Osteoblast (primary cell): ENCODE data around the gene SLC10A3. TPM values are rescaled to one million over a fixed set of nuclear protein-coding genes. Genes with fewer than 3 reads are reported as not detected.

Experiments
- DNase-seq: peaks from one replicate; pipeline ENCODE4 v3.0.0; 2011; ENCODE audit warnings: low spot score, mixed read lengths; ENCODE audit not compliant: insufficient read length; ENCODE audit errors: missing footprints
- H2AFZ ChIP-seq: 2 replicates; pipeline ENCODE4 v1.6.0; 2011; ENCODE audit warnings: mild to moderate bottlenecking, low read length
- H3K27ac ChIP-seq: 2 replicates; pipeline ENCODE4 v1.5.1; 2011; ENCODE audit warnings: mild to moderate bottlenecking, low read depth, low read length, moderate library complexity
- H3K27me3 ChIP-seq: 2 replicates; pipeline ENCODE4 v1.6.0; 2012; ENCODE audit warnings: mild to moderate bottlenecking, control low read depth, inconsistent platforms, low read length, moderate library complexity; ENCODE audit not compliant: insufficient read depth
- H3K36me3 ChIP-seq: 2 replicates; pipeline ENCODE4 v1.5.1; 2011; ENCODE audit warnings: mild to moderate bottlenecking, low read length, control low read depth, moderate library complexity; ENCODE audit not compliant: insufficient read depth
- H3K4me1 ChIP-seq: 2 replicates; pipeline ENCODE4 v1.5.1; 2011; ENCODE audit warnings: mild to moderate bottlenecking, low read length, control low read depth, moderate library complexity; ENCODE audit not compliant: insufficient read depth
- H3K4me2 ChIP-seq: 2 replicates; pipeline ENCODE4 v1.6.0; 2011; ENCODE audit warnings: mild to moderate bottlenecking, low read length; ENCODE audit not compliant: insufficient read depth
- H3K4me3 ChIP-seq: fragments of 200-600 bp; sonication (generic); 3 replicates; pipeline ENCODE4 v1.5.1; 2012; ENCODE audit warnings: mild to moderate bottlenecking, low read length, inconsistent platforms; ENCODE audit not compliant: insufficient read depth
- H3K79me2 ChIP-seq: 2 replicates; pipeline ENCODE4 v1.6.0; 2012; ENCODE audit warnings: mild to moderate bottlenecking, low read length, control low read depth, inconsistent platforms; ENCODE audit not compliant: insufficient read depth
- H3K9me3 ChIP-seq: 2 replicates; pipeline ENCODE4 v1.5.1; 2011; ENCODE audit warnings: low read depth, low read length, control low read depth
- H4K20me1 ChIP-seq: 2 replicates; pipeline ENCODE4 v1.6.0; 2012; ENCODE audit warnings: mild to moderate bottlenecking, low read length, control low read depth; ENCODE audit not compliant: insufficient read depth
- CTCF ChIP-seq: IDR thresholded peaks from 2 replicates; pipeline ENCODE4 v1.5.1; 2011; ENCODE audit warnings: mild to moderate bottlenecking, low read depth, low read length, moderate library complexity; ENCODE audit errors: extremely low read depth
- total RNA-seq: library from RNA; depleted of rRNA; stranded (reverse); fragments of >200 nt; gene quantifications from 2 replicates; pipeline ENCODE4 v1.2.3, GENCODE V29; 2012

Gene SLC10A3
- total RNA-seq, 1 donor: 36.2 TPM

GRCh38 chrX:154469114-154469513 is 21.3 kb downstream of the SLC10A3 start:
- no peak for DNase-seq
- H3K27me3 ChIP-seq: no peaks in the 10 kb centered on the region
- H3K4me2 ChIP-seq: no peak overlapping the region
- H4K20me1 ChIP-seq: peaks cover 5% of the 10 kb centered on the region
- H3K4me1 ChIP-seq: no peaks in the 10 kb centered on the region
- H3K4me3 ChIP-seq: no peak overlapping the region
- no peak for TF ChIP-seq CTCF
- peaks cover 22% of the 10 kb centered on the region for H3K36me3 ChIP-seq
- no peak overlapping the region for H2AFZ ChIP-seq
- peaks cover 2% of the 10 kb centered on the region for H3K79me2 ChIP-seq
- no peaks in the 10 kb centered on the region for H3K9me3 ChIP-seq
- H3K27ac ChIP-seq: no peak overlapping the region

GRCh38 chrX:154468217-154468616 is 22.2 kb downstream of the SLC10A3 start:
- Histone ChIP-seq H3K27ac (no peak overlapping the region), H3K4me3 (no peak overlapping the region), H3K4me1 (no peaks in the 10 kb centered on the region), H3K27me3 (no peaks in the 10 kb centered on the region), H3K36me3 (peaks cover 18% of the 10 kb centered on the region), H3K9me3 (no peaks in the 10 kb centered on the region), H4K20me1 (peaks cover 10% of the 10 kb centered on the region), H2AFZ (no peak overlapping the region), H3K4me2 (no peak overlapping the region), H3K79me2 (peaks cover 7% of the 10 kb centered on the region)
- no peak for DNase-seq
- no peak for TF ChIP-seq CTCF

- no peak for DNase-seq
- Histone ChIP-seq H3K27me3 (no peaks in the 10 kb centered on the region), H4K20me1 (peaks cover 16% of the 10 kb centered on the region), H2AFZ (no peak overlapping the region), H3K4me3 (no peak overlapping the region), H3K36me3 (peaks cover 23% of the 10 kb centered on the region), H3K79me2 (peaks cover 14% of the 10 kb centered on the region), H3K9me3 (no peaks in the 10 kb centered on the region), H3K27ac (no peak overlapping the region), H3K4me1 (no peaks in the 10 kb centered on the region), H3K4me2 (no peak overlapping the region)
- no peak for TF ChIP-seq CTCF
Observed at GRCh38 chrX:154467556-154467955, 22.9 kb downstream of the SLC10A3 start.

- Histone ChIP-seq H2AFZ (no peak overlapping the region), H3K36me3 (peaks cover 24% of the 10 kb centered on the region), H3K4me3 (no peak overlapping the region), H4K20me1 (peaks cover 22% of the 10 kb centered on the region), H3K9me3 (no peaks in the 10 kb centered on the region), H3K79me2 (peaks cover 20% of the 10 kb centered on the region), H3K4me1 (no peaks in the 10 kb centered on the region), H3K4me2 (no peak overlapping the region), H3K27ac (no peak overlapping the region), H3K27me3 (no peaks in the 10 kb centered on the region)
- DNase-seq: no peak
- no peak for TF ChIP-seq CTCF
Observed at GRCh38 chrX:154466907-154467306, 23.5 kb downstream of the SLC10A3 start.
